Activated CD4-positive, alpha-beta memory T cell treated with anti-CD3 and anti-CD28 coated beads, Interleukin-2, amount 10 ng/mL, durations not matched to agents 7 days and 5 days (primary cell): ENCODE measurements around the gene DUSP7. TPM values are rescaled to one million over a fixed set of nuclear protein-coding genes. Genes with fewer than 3 reads are reported as not detected.

Experiments used
- CTCF ChIA-PET: fragments of 350-600 bp; sonication (Branson Sonifier 250); formaldehyde crosslinking; loops from one replicate; lab custom pipeline; 2021; ENCODE audit warnings: antibody characterized with exemption, inconsistent platforms; lab: Charles Lee
- POLR2A ChIA-PET: fragments of 350-600 bp; sonication (Branson Sonifier 250); formaldehyde crosslinking; loops from one replicate; lab custom pipeline; 2021; ENCODE audit warnings: antibody characterized with exemption; lab: Charles Lee
- DNase-seq: peaks from one replicate; pipeline ENCODE4 v3.0.0-alpha.2; 2020
- H3K27ac Mint-ChIP-seq: one replicate; pipeline ENCODE4 v1.8.0; 2021; ENCODE audit warnings: mild to moderate bottlenecking, mixed read lengths
- H3K27me3 Mint-ChIP-seq: one replicate; pipeline ENCODE4 v1.8.0; 2021; ENCODE audit warnings: mixed read lengths
- H3K36me3 Mint-ChIP-seq: one replicate; pipeline ENCODE4 v1.8.0; 2021; ENCODE audit warnings: low read depth, mixed read lengths
- H3K4me1 Mint-ChIP-seq: one replicate; pipeline ENCODE4 v1.8.0; 2021; ENCODE audit warnings: mixed read lengths
- H3K4me3 Mint-ChIP-seq: one replicate; pipeline ENCODE4 v1.8.0; 2021; ENCODE audit warnings: mild to moderate bottlenecking, mixed read lengths
- H3K9me3 Mint-ChIP-seq: one replicate; pipeline ENCODE4 v1.8.0; 2021; ENCODE audit warnings: mixed read lengths
- total RNA-seq, 2 experiments: library from RNA; stranded (reverse); gene quantifications; one replicate each; pipeline ENCODE4 v1.2.3, GENCODE V29; 2021

Gene DUSP7
- total RNA-seq, 2 experiments from 2014 or later, result 40.1 to 40.9 TPM

DNA sequence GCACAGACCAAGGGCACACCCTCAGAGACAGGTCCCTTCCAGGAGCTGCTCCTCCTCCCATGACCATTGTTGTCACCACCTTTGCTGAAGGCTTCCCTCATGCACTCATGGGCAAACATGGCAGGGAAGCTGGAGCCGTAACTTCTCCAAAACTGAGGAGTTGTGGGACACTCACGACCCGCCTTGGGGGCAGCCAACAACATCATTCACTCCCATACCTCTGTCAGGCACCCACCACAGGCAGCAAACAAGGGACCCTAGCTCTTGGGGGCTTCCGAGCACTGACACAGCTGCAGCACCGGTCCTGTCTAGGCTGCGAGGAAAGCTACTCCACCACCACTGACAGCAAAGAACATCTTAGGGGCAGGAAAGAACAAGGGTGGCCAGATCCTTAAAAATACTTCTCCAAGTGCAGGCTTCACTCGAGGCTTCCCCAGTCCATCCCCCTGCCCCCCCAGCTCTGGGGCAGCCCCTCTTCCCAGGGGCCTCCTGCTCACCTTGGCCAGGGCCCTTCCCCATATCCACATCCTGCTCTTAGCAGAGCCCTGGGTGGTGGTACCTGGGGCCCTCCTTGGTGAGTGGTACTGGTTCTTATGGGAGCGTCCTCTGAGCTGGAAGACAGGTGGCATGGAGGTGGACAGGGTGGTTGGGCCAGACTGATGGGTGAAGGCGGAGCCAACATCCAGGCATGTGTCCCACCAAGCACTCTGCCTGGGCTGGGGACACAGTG lies 28.0 kb upstream of the DUSP7 start:
- no peak for DNase-seq
- no peaks in the 10 kb centered on the region for H3K9me3 Mint-ChIP-seq
- ChIA-PET POLR2A (interaction anchor here (0.8 to 1.7 kb wide), 3 partner anchors 11 to 32 kb away, joined by 3 to 7 read pairs (median 3); partner anchors contain the start of gene DUSP7), CTCF (interaction anchor here (1.5 to 1.6 kb wide), 2 partner anchors 31 to 37 kb away, joined by 4 to 5 read pairs; no protein-coding TSS in a partner anchor)
- H3K27me3 Mint-ChIP-seq, result no peaks in the 10 kb centered on the region
- H3K4me1 Mint-ChIP-seq, result peaks cover 23% of the 10 kb centered on the region
- H3K4me3 Mint-ChIP-seq, result no peak overlapping the region
- H3K36me3 Mint-ChIP-seq, result no peaks in the 10 kb centered on the region
- H3K27ac Mint-ChIP-seq, result no peak overlapping the region

GRCh38 chr3:52083556-52084087 lies 27.3 kb upstream of the DUSP7 start:
- Mint-ChIP-seq H3K27me3 (no peaks in the 10 kb centered on the region), H3K36me3 (no peaks in the 10 kb centered on the region), H3K27ac (no peak overlapping the region), H3K9me3 (no peaks in the 10 kb centered on the region), H3K4me1 (peaks cover 23% of the 10 kb centered on the region), H3K4me3 (no peak overlapping the region)
- ChIA-PET POLR2A (no interaction called here), CTCF (interaction anchor here (1.5 kb wide), 1 partner anchor 38 kb away, joined by 5 read pairs; no protein-coding TSS in a partner anchor)
- no peak for DNase-seq

GRCh38 chr3:52082951-52083350 lies 26.6 kb upstream of the DUSP7 start:
- ChIA-PET POLR2A (no interaction called here), CTCF (no interaction called here)
- H3K4me1 Mint-ChIP-seq, result peaks cover 23% of the 10 kb centered on the region
- H3K4me3 Mint-ChIP-seq, result no peak overlapping the region
- H3K9me3 Mint-ChIP-seq, result no peaks in the 10 kb centered on the region
- no peak for DNase-seq
- H3K36me3 Mint-ChIP-seq, result no peaks in the 10 kb centered on the region
- no peaks in the 10 kb centered on the region for H3K27me3 Mint-ChIP-seq
- no peak overlapping the region for H3K27ac Mint-ChIP-seq

GRCh38 chr3:52080830-52081719 lies 24.7 kb upstream of the DUSP7 start:
- peaks cover 4% of the 10 kb centered on the region for H3K4me1 Mint-ChIP-seq
- POLR2A ChIA-PET, result no interaction called here
- no peaks in the 10 kb centered on the region for H3K9me3 Mint-ChIP-seq
- CTCF ChIA-PET, result no interaction called here
- H3K36me3 Mint-ChIP-seq, result no peaks in the 10 kb centered on the region
- H3K4me3 Mint-ChIP-seq, result no peak overlapping the region
- no peak for DNase-seq
- H3K27me3 Mint-ChIP-seq, result no peaks in the 10 kb centered on the region
- no peak overlapping the region for H3K27ac Mint-ChIP-seq

DNA sequence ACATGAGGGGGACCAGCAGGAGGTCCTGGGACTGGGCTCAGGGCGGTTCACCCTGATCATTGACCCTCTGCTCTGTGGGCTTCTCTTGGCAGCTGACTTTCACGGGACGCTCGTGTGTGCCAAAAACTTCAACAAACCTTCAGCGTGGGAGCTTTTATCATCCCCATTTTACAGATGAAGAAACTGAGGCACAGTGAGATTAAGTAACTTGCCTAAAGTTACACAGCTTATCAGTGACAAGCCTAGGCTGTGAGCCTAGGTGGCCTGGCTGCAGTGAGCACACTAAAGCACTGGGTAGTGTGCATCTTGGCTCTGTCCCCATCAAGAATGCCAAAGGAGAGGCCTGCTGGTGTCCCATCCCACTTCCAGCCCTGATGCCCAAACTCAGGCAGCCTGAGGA lies 23.6 kb upstream of the DUSP7 start:
- Mint-ChIP-seq H3K4me3 (no peak overlapping the region), H3K36me3 (peaks cover under 1% of the 10 kb centered on the region), H3K9me3 (no peaks in the 10 kb centered on the region), H3K4me1 (no peaks in the 10 kb centered on the region), H3K27me3 (no peaks in the 10 kb centered on the region), H3K27ac (no peak overlapping the region)
- CTCF ChIA-PET, result no interaction called here
- POLR2A ChIA-PET, result no interaction called here
- DNase-seq, result no peak

GRCh38 chr3:52078781-52079560 lies 22.6 kb upstream of the DUSP7 start:
- no peaks in the 10 kb centered on the region for H3K4me1 Mint-ChIP-seq
- peaks cover 4% of the 10 kb centered on the region for H3K36me3 Mint-ChIP-seq
- DNase-seq, result no peak
- POLR2A ChIA-PET, result no interaction called here
- H3K27me3 Mint-ChIP-seq, result no peaks in the 10 kb centered on the region
- CTCF ChIA-PET, result no interaction called here
- H3K4me3 Mint-ChIP-seq, result no peak overlapping the region
- H3K9me3 Mint-ChIP-seq, result no peaks in the 10 kb centered on the region
- no peak overlapping the region for H3K27ac Mint-ChIP-seq

- H3K4me3 Mint-ChIP-seq, result no peak overlapping the region
- CTCF ChIA-PET, result no interaction called here
- POLR2A ChIA-PET, result no interaction called here
These were observed 21.6 kb upstream of the DUSP7 start for GRCh38 chr3:52077925-52078324.

GRCh38 chr3:52076896-52077780 lies 20.8 kb upstream of the DUSP7 start:
- H3K4me3 Mint-ChIP-seq, result no peak overlapping the region
- no peaks in the 10 kb centered on the region for H3K4me1 Mint-ChIP-seq
- CTCF ChIA-PET, result no interaction called here
- no peaks in the 10 kb centered on the region for H3K9me3 Mint-ChIP-seq
- peaks cover 4% of the 10 kb centered on the region for H3K36me3 Mint-ChIP-seq
- POLR2A ChIA-PET, result no interaction called here
- H3K27me3 Mint-ChIP-seq, result no peaks in the 10 kb centered on the region
- no peak for DNase-seq
- no peak overlapping the region for H3K27ac Mint-ChIP-seq

More at GRCh38 chr3:52077925-52078324, 21.6 kb upstream of the DUSP7 start:
- no peaks in the 10 kb centered on the region for H3K9me3 Mint-ChIP-seq
- H3K27me3 Mint-ChIP-seq, result no peaks in the 10 kb centered on the region
- peaks cover 4% of the 10 kb centered on the region for H3K36me3 Mint-ChIP-seq
- H3K27ac Mint-ChIP-seq, result no peak overlapping the region
- no peak for DNase-seq
- H3K4me1 Mint-ChIP-seq, result no peaks in the 10 kb centered on the region

DNA sequence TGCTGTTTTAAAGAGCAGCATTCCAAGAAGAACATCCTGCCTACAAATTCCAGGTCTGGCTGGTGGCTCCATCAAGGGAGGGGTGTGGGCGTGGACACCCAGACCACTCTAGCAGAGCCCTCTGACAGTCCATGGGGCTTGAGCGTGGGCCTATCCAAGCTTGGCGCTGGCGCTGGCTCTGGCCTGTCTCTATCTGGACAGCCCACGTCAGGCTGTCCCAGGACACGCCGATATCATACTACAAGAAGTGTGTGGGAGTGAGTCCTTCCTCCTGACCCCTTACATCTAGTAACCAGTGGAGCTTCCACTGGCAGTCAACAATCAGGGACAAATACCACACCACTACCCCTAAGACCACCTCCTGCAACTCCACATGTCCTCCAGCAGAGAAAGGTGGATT lies 17.1 kb upstream of the DUSP7 start:
- H3K9me3 Mint-ChIP-seq, result no peaks in the 10 kb centered on the region
- H3K27me3 Mint-ChIP-seq, result no peaks in the 10 kb centered on the region
- H3K4me3 Mint-ChIP-seq, result no peak overlapping the region
- no peaks in the 10 kb centered on the region for H3K4me1 Mint-ChIP-seq
- POLR2A ChIA-PET, result no interaction called here
- no peak for DNase-seq
- H3K27ac Mint-ChIP-seq, result no peak overlapping the region
- H3K36me3 Mint-ChIP-seq, result peaks cover 4% of the 10 kb centered on the region
- CTCF ChIA-PET, result no interaction called here

GRCh38 chr3:52072471-52072870 lies 16.1 kb upstream of the DUSP7 start:
- H3K4me1 Mint-ChIP-seq, result no peaks in the 10 kb centered on the region
- no peaks in the 10 kb centered on the region for H3K9me3 Mint-ChIP-seq
- POLR2A ChIA-PET, result no interaction called here
- H3K4me3 Mint-ChIP-seq, result no peak overlapping the region
- H3K36me3 Mint-ChIP-seq, result peaks cover 4% of the 10 kb centered on the region
- CTCF ChIA-PET, result no interaction called here
- H3K27ac Mint-ChIP-seq, result no peak overlapping the region
- DNase-seq, result no peak
- H3K27me3 Mint-ChIP-seq, result no peaks in the 10 kb centered on the region

DNA sequence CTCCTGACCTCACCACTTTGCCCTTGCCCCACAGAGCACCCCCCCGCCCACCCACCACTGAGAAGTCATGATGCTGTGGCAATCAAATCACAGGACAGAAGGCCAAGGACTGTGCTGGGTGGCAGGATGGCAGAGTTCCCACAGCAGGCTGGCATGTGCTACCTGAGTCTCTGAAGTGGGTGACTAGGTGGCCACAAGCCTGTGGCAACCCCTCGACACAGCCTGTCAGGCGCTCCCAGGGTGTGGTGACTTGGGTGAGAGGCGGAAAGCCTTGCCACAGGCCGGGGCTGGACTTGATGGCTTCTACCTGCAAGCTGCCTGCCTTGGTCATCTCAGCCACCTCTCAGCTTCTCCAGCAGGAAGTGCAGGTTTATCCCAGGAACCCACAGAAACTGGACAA lies 15.6 kb upstream of the DUSP7 start:
- ChIA-PET POLR2A (no interaction called here), CTCF (no interaction called here)
- no peak overlapping the region for H3K27ac Mint-ChIP-seq
- H3K36me3 Mint-ChIP-seq, result peaks cover 4% of the 10 kb centered on the region
- no peaks in the 10 kb centered on the region for H3K27me3 Mint-ChIP-seq
- H3K4me1 Mint-ChIP-seq, result no peaks in the 10 kb centered on the region
- no peak for DNase-seq
- no peaks in the 10 kb centered on the region for H3K9me3 Mint-ChIP-seq
- H3K4me3 Mint-ChIP-seq, result no peak overlapping the region
